Measurements from ENCODE around the gene RBM23. TPM values are rescaled to one million over a fixed set of nuclear protein-coding genes. Genes with fewer than 3 reads are reported as not detected.

The RBM23 gene
- total and polyA plus RNA-seq, 10 of the 15 experiments (the other 5 are each of a cell fraction or from before 2014, with no cell fraction given) = 54.0 to 72.6 (median 61.3) TPM

DNA sequence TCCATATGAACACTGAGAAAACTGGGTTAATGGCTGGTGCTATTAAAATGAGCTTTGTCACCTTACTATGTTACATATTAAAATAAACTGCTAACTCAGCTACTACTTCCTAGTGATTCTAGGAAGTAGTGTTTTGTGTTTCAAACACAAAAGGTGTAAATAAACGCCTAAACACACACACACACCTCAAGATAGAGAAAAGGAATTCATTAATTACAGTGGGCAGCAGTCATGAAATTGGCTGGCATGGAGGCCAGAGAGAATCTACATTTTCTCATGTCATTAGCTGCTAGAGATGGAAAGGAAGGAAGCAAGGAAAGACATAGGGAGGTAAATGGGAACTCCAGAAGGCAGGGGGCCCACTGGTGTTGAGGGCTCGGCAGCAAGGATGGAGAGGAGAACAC is 11.0 kb upstream of the RBM23 start:
- Histone ChIP-seq H3K4me3 (peak overlapping the region; percentile 62), H3K9me3 (replicated peaks; ENCODE audit: control insufficient read depth, insufficient read depth, low read length) (no peaks in the 10 kb centered on the region), H4K20me1 (ENCODE audit: control insufficient read depth, insufficient read depth) (no peaks in the 10 kb centered on the region), H3K9ac (ENCODE audit: control insufficient read depth, insufficient read depth, low read length) (peak overlapping the region; percentile 68), H3K36me3 (ENCODE audit: control insufficient read depth in 2 of 2, insufficient read depth in 2 of 2, low read length in 1 of 2) (peaks cover 3 to 4% of the 10 kb centered on the region in 2 experiments; a peak in 2 of 4 replicates), H3K4me2 (ENCODE audit: control insufficient read depth, insufficient read depth) (peak overlapping the region; percentile 87), H3K27ac (ENCODE audit: control insufficient read depth, insufficient read depth) (peak overlapping the region; percentile 57), H2AFZ (ENCODE audit: control insufficient read depth, low read depth, low read length) (peak overlapping the region; percentile 89), H3K4me1 (ENCODE audit: control insufficient read depth, insufficient read depth, low read length) (peaks cover 16% of the 10 kb centered on the region; the same call in 1 of the 2 replicates), H3K79me2 (ENCODE audit: control insufficient read depth, insufficient read depth, low read length) (peaks cover 24% of the 10 kb centered on the region), H3K27me3 (replicated peaks in 1 of 2; ENCODE audit: control insufficient read depth in 2 of 2, insufficient read depth in 2 of 2, low read length in 1 of 2) (no peaks in the 10 kb centered on the region)
- POLR2A ChIA-PET = interaction anchor here (0.7 to 4.6 kb wide), 11 partner anchors 12 to 391 kb away, joined by 3 to 73 read pairs (median 5); partner anchors contain the start of genes ABHD4, ACIN1, C14orf119 and HAUS4
- ATAC-seq = peak; percentile 3; the same call in 2 of the 3 replicates
- SMC1A ChIA-PET (ENCODE audit: uncharacterized antibody, unreplicated experiment) = interaction anchor here (0.6 to 3.1 kb wide), 24 partner anchors 11 to 165 kb away, joined by 3 to 24 read pairs (median 5); partner anchors contain the start of genes ACIN1, AJUBA, C14orf119 and HAUS4
- in situ Hi-C loops (cut with MboI) (no loop called here), intact Hi-C loops (cut with micrococcal nuclease; ENCODE audit: unreplicated experiment) (loop anchor here (1.0 to 2.0 kb wide), 3 partner anchors 11 to 127 kb away; partner anchors contain the start of genes AJUBA, CDH24 and RBM23)
- FAIRE-seq = peak; percentile 27
- BruUV-seq (replicated peaks) = TSS peak; percentile 81
- CTCF ChIA-PET = interaction anchor here (0.6 to 3.4 kb wide), 41 partner anchors 9 to 611 kb away, joined by 3 to 82 read pairs (median 5); partner anchors contain the start of genes ACIN1, AJUBA, C14orf119 and CDH24
- 2% methylated on average over 2 of the region's 2 CpGs for WGBS (ENCODE audit: insufficient coverage, insufficient replicate concordance, low lambda C conversion rate, missing lambda C conversion rate)
- RAD21 ChIA-PET (ENCODE audit: unreplicated experiment) = interaction anchor here (0.6 to 2.8 kb wide), 19 partner anchors 11 to 271 kb away, joined by 3 to 18 read pairs (median 4); partner anchors contain the start of genes AJUBA, HAUS4 and RBM23
- no peak for DNase-seq (ENCODE audit: low read depth, low spot score)
- no peak for TF ChIP-seq ZNF217 (IDR thresholded peaks at IDR 0.05)
- peak; percentile 59; the same call in 1 of the 2 replicates for TF ChIP-seq SIN3A (IDR thresholded peaks at IDR 0.05; ENCODE audit: low read depth, low read length)
- TF ChIP-seq, protein P1, sequence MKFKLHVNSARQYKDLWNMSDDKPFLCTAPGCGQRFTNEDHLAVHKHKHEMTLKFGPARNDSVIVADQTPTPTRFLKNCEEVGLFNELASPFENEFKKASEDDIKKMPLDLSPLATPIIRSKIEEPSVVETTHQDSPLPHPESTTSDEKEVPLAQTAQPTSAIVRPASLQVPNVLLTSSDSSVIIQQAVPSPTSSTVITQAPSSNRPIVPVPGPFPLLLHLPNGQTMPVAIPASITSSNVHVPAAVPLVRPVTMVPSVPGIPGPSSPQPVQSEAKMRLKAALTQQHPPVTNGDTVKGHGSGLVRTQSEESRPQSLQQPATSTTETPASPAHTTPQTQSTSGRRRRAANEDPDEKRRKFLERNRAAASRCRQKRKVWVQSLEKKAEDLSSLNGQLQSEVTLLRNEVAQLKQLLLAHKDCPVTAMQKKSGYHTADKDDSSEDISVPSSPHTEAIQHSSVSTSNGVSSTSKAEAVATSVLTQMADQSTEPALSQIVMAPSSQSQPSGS (IDR thresholded peaks at IDR 0.05; ENCODE audit: low read length) = 0 out of 2 replicates have a peak, but pooled peaks have one; percentile 51
- 0 out of 2 replicates have a peak, but pooled peaks have one; percentile 8 for TF ChIP-seq ZNF207 (IDR thresholded peaks at IDR 0.05; ENCODE audit: borderline replicate concordance)
- TF ChIP-seq SREBF1 (IDR thresholded peaks at IDR 0.05; ENCODE audit: low read length) = 0 out of 2 replicates have a peak, but pooled peaks have one; percentile 3
- TF ChIP-seq NR2C2 (IDR thresholded peaks at IDR 0.05; ENCODE audit: borderline replicate concordance, control insufficient read depth, insufficient read length, low read depth) = no peak
- 0 out of 2 replicates have a peak, but pooled peaks have one; percentile 4 for TF ChIP-seq JUND (IDR thresholded peaks at IDR 0.05; ENCODE audit: low read depth, low read length)

All from GM12878 (cell line).